Measurements from ENCODE around the gene SCAMP4.

SCAMP4 gene

DNA sequence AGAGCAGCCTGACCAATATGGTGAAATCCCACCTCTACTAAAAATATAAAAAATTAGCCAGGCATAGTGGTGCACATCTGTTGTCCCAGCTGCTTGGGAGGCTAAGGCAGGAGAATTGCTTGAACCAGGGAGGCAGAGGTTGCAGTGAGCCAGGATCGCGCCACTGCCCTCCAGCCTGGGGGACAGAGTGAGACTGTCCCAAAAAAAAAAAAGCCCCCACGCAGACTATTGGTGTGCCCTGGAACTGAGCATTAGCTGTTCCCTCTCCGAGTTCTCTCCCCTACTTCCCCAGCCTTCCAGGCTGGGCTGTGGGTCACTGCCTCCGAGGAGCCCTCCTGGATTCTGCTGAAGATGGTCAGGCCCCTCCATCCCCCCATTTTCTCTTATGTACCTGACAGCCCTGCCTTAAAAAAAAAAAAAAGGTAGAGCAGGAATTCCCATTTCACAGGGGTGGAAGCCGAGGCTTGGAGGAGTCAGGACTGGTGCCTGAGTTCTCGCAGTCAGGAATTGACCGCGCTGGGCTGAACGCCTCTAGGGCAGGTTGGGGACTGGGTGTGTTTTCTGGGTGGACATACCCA is 1.9 kb downstream of the SCAMP4 start:
- H3K27ac ChIP-seq = peak overlapping the region in 13 of 21 experiments; percentile 56 to 88 (median 76)
- H3K4me3 ChIP-seq = peak overlapping the region in 1 of 7 experiments; percentile 31

GRCh38 chr19:1907563-1908363 is 2.6 kb downstream of the SCAMP4 start:
- H3K4me3 ChIP-seq = peak overlapping the region in 3 of 7 experiments; percentile 12 to 31 (median 28)
- peak overlapping the region in 19 of 21 experiments; percentile 1 to 88 (median 72) for H3K27ac ChIP-seq

DNA sequence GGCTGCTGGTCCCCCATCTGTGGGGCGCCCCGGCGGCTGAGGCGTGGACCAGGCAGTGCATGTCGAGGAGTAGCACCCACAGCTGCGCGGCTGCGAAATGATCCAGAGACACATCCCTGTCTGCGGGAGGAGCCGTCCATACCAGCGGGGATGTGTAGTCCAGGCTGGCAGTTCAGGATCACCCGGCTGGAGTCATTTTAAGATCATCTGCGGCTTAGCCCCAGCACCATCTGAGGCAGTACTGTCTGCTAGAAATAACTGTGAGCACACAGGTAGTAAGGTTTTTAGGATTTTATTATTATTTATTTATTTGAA is 3.1 kb downstream of the SCAMP4 start:
- peak overlapping the region in 18 of 21 experiments; percentile 38 to 88 (median 74) for H3K27ac ChIP-seq
- peak overlapping the region in 3 of 7 experiments; percentile 12 to 31 (median 28) for H3K4me3 ChIP-seq

GRCh38 chr19:1909761-1910080 is 4.5 kb downstream of the SCAMP4 start:
- Histone ChIP-seq H3K27ac (peak overlapping the region in 9 of 21 experiments; percentile 10 to 77 (median 52)), H3K4me3 (no peak overlapping the region)

- H3K27ac ChIP-seq = peak overlapping the region in 5 of 21 experiments; percentile 10 to 77 (median 52)
- H3K4me3 ChIP-seq = no peak overlapping the region
Measured at GRCh38 chr19:1910177-1910576, 5.0 kb downstream of the SCAMP4 start.

- Histone ChIP-seq H3K27ac (no peak overlapping the region), H3K4me3 (no peak overlapping the region)
Measured at GRCh38 chr19:1911098-1911497, 5.9 kb downstream of the SCAMP4 start.

DNA sequence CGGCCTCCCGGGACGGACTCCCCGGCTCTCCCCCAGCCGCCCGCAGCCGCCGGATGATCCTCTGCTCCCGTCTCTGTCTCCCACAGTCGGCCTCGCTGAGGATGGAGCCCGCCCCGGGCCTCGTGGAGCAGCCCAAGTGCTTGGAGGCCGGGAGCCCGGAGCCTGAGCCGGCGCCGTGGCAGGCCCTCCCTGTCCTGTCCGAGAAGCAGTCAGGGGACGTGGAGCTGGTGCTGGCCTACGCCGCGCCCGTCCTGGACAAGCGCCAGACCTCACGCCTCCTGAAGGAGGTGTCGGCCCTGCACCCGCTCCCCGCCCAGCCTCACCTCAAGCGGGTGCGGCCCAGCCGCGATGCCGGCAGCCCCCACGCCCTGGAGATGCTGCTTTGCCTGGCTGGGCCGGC is 6.8 kb downstream of the SCAMP4 start:
- peak overlapping the region in 2 of 21 experiments; percentile 25 to 49 for H3K27ac ChIP-seq

DNA sequence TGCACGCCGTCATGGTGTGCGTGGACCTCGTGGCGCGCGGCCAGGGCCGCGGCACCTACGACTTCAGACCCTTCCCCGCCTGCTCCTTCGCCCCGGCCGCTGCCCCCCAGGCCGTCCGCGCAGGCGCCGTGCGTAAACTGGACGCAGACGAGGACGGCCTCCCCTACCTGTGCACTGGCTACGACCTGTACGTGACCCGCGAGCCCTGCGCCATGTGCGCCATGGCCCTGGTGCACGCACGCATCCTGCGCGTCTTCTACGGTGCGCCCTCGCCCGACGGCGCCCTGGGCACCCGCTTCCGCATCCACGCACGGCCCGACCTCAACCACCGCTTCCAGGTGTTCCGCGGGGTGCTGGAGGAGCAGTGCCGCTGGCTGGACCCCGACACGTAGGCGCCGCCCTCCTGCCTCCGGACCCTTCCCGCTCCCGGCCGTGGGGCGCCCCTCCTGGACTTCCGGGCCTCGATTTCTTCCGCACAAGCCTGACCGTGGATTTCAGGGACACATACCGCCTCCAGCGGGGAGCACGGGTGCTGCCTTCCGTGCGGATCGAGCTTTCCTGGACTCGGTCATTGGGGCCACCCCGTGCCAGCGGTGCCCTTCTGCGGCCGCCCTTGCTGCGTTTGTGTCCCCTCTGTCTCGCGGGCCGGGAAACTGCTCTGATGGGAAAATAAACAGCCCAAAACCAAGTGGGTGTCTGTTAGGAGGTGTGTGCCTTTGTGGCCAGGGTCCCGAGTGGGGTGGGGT is 7.7 kb downstream of the SCAMP4 start:
- H3K4me3 ChIP-seq = no peak overlapping the region
- peak overlapping the region in 1 of 21 experiments; percentile 49 for H3K27ac ChIP-seq

More for the DNA sequence above, 6.8 kb downstream of the SCAMP4 start:
- no peak overlapping the region for H3K4me3 ChIP-seq

- H3K27ac ChIP-seq = peak overlapping the region in 15 of 21 experiments; percentile 4 to 77 (median 43)
- no peak overlapping the region for H3K4me3 ChIP-seq
Measured at GRCh38 chr19:1913781-1914577, 8.8 kb downstream of the SCAMP4 start.

DNA sequence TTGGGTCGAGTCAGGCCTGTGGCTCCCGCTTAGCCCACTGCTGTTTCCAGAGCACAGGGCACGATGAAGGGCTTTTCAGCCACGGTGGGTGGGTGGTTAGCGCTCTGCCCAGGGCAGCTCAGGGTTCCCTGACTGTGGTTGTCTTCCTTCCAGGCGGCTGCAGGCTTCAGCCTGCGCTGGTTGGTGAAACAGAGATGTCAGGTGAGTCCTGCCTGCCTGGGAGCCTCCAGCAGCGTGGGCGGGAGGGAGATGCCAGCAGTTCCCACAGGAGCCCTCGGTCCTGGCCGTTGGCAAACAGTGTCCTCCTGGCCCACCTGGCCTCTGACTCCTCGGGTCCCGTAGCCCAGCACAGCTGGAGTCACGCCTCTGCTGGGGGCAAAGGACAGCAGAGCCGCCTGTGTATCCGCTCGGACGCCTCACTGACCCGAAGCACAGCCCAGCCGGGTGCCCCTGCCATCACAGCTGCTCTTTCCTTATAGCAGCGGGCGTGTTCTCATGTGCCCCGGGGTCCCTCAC is 9.7 kb downstream of the SCAMP4 start:
- H3K4me3 ChIP-seq = no peak overlapping the region
- H3K27ac ChIP-seq = peak overlapping the region in 14 of 21 experiments; percentile 1 to 77 (median 48)

GRCh38 chr19:1917146-1917545 is 11.9 kb downstream of the SCAMP4 start:
- H3K27ac ChIP-seq = no peak overlapping the region

DNA sequence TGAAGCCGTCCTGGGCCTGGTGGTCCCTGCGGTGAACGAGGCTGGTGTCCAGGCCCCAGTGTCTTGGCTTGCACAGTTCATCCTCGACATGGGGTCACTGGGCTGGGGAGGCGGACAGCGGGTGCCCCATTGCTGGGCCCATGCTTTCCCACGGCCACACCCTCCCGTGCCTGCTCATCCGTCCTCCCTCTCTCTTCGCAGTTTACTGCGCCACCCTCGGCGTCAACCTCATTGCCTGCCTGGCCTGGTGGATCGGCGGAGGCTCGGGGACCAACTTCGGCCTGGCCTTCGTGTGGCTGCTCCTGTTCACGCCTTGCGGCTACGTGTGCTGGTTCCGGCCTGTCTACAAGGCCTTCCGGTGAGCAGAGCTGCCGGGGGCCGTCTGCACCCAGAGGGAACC is 12.7 kb downstream of the SCAMP4 start:
- no peak overlapping the region for H3K27ac ChIP-seq
- H3K4me3 ChIP-seq = no peak overlapping the region

More at GRCh38 chr19:1917146-1917545, 11.9 kb downstream of the SCAMP4 start:
- no peak overlapping the region for H3K4me3 ChIP-seq

GRCh38 chr19:1918975-1919374 is 13.8 kb downstream of the SCAMP4 start:
- H3K4me3 ChIP-seq = no peak overlapping the region
- no peak overlapping the region for H3K27ac ChIP-seq

GRCh38 chr19:1920644-1921043 is 15.4 kb downstream of the SCAMP4 start:
- Histone ChIP-seq H3K4me3 (no peak overlapping the region), H3K27ac (no peak overlapping the region)

DNA sequence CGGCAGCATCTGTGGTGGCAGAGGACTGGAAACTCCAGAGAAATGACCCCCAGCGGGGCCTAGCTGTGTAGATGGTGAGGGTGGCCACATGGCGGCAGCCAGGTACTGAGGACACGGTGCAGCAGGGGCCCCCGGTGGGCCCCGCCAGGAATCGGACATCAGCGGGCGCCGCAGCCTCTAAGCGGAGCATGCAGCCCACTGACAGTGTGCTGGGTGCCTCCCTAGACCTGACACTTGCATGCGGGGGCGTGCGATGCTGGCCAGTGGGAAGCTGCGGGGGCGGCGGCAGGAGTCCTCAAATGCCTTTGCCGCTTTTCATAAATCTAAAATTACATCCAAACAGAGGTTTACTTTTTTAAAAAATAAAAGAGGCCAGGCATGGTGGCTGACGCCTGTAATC is 16.1 kb downstream of the SCAMP4 start:
- H3K27ac ChIP-seq = no peak overlapping the region

GRCh38 chr19:1921825-1922224 is 16.6 kb downstream of the SCAMP4 start:
- Histone ChIP-seq H3K4me3 (no peak overlapping the region), H3K27ac (no peak overlapping the region)

More for the DNA sequence above, 16.1 kb downstream of the SCAMP4 start:
- H3K4me3 ChIP-seq = no peak overlapping the region

DNA sequence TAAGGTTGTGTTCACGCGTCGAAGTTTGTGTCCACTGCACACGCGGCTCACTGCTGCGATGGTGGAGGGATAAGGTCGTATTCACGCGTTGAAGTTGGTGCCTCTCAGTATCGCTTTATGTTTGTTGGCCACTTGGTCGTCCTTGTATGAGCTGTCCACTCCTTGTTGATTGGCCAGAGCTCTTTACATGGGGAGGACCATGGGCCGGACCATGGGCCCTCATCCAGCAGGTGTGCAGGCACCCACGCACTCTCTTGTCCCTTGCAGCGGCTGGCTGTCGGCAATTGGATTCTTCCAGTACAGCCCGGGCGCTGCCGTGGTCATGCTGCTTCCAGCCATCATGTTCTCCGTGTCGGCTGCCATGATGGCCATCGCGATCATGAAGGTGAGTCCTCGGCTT is 17.6 kb downstream of the SCAMP4 start:
- peak overlapping the region in 2 of 21 experiments; percentile 69 to 75 for H3K27ac ChIP-seq

GRCh38 chr19:1923319-1923718 is 18.1 kb downstream of the SCAMP4 start:
- peak overlapping the region in 4 of 21 experiments; percentile 20 to 75 (median 64) for H3K27ac ChIP-seq
- no peak overlapping the region for H3K4me3 ChIP-seq

More for the DNA sequence above, 17.6 kb downstream of the SCAMP4 start:
- no peak overlapping the region for H3K4me3 ChIP-seq

DNA sequence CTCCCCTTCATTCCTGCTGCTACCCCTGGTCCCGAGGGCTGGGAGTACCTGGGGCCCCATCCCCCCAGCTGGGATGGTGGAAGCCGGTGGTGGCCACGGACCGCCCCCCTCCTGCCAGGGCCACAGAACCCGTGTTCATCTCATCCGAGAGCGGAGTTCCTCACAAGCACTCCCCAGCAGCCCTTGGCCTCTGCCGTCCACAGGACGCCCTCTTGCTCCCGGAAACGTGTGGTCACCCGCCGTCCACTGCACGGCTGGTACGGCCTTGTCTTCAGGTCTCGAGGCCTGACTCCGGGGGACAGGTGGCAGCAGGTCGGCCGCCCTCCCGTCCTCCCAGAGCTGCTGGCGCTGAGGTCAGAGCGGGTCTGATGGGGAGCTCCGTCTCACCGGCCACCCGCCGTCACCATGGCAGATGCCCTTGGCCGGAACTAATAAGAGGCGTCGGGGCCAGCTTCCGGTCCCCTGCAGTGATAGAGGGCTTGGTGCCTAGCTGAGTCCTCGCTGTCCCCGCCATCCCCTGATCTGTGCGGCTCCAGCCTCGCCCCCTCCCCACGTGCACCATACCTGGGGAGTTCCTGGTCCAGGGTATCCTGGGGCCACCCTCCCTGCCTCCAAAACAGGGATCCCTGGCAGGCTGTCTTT is 19.2 kb downstream of the SCAMP4 start:
- H3K27ac ChIP-seq = peak overlapping the region in 4 of 21 experiments; percentile 3 to 50 (median 14)
- H3K4me3 ChIP-seq = no peak overlapping the region
